HTR-8/SVneo (cell line): Measurements from ENCODE around the gene EIF3K.

Source experiments
- DNase-seq: peaks from one replicate; pipeline ENCODE4 v3.0.0; 2011; ENCODE audit warnings: low spot score, mixed read lengths; ENCODE audit not compliant: insufficient read length
- FAIRE-seq: peaks from 2 replicates; lab custom pipeline; 2011; peaks lifted over from hg19 to GRCh38; lab: Jason Lieb, UNC

EIF3K gene

GRCh38 chr19:38682195-38682867 is 63.3 kb downstream of the EIF3K start:
- FAIRE-seq (no peak), DNase-seq (no peak)

DNA sequence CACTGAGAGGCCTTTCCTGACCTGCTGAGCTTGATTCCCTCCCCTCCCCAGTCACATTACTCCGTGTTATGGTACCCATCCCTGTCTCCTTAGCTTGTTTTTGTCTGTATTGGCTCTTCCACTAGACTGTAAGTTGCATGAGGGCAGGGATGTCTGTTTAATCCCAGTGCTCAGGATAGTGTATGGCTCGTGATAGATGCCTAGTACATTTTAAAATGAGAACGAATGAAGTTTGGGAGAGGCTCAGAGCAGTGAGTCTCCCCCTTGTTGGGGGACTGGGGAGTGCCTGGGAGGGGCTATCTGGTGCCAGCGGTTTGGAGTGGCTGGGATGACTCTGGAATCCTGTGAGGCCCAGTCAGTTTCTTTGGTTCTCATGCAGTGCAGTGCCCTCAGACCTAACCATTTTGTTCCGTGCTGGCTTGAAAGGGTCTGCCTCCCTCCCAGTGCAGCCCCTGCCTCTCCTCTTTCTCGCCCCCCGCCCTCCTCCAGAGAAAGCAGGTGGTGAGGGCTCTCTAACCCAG is 63.9 kb downstream of the EIF3K start:
- DNase-seq (no peak), FAIRE-seq (no peak)

DNA sequence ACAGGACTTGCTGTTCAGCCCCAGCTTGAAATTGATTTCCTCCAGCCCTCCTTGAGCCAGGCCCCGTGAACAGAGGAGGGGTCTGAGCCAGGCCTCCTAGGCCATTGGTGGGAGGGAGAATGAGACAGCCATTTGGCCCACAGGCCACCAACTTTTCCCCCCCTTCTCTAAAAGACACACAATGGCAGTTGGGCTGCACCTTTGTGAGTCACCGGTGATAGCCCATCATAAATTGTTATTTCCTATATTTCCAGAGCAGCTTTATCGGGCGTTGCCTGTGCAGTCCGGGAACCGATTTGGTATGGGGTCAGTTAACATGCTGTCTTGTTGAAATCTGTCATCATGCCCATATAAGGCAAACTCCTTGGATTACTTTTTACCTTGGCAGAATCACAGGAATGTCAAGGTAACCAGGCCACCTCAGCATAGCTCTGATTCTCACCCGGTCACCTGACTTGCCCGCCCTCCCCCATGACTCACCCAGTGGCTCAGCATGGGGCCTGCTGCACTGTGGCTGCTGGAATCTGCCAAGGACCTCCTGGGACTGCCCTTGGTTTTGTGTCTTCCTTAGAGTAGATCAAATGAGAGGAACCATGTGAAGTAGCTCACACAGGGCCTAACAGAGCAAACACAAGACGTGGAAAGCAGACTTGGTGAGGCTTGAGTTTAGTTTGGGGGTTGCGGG is 64.5 kb downstream of the EIF3K start:
- FAIRE-seq (peak; percentile 62), DNase-seq (peak; percentile 80)

DNA sequence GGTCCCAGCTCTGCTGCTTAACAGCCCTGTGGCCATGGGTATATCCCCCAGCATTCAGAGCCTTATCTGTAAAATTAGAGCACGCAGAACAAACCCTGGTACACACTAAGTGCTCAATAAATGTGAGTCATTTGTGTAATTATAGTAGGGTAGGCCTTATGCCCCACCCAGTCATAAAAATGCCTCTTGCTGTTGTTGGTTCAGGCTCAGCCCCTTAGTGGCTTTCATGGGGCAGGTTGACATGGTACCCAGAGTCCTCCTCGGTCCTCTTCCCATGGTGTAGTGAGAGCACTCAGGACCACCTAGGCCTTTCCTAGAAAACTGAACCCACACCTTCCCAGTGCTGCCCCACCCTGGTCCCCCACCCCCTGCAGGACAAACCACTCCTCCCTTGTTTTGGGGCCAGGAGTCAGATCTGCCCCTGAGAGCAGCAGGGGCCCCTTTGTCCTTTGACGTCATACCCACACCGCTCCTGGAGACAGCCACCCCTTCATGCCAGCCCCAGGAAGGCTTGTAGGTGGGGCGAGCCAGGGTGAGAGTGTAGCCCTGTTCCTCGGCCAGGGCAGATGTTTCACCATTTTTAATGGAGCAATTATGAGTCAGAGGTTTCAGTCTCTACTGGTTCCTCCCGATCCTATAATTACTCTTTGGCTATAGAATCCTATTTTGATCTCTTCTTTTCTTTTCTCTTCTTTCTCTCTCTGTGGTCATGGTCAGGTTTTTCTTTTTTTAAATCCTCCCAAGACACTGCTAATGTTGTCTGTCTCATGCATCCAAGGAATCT is 65.3 kb downstream of the EIF3K start:
- FAIRE-seq (no peak), DNase-seq (peak; percentile 84)

- no peak for FAIRE-seq
- DNase-seq: no peak
Observed at GRCh38 chr19:38684862-38685665, 66.1 kb downstream of the EIF3K start.

DNA sequence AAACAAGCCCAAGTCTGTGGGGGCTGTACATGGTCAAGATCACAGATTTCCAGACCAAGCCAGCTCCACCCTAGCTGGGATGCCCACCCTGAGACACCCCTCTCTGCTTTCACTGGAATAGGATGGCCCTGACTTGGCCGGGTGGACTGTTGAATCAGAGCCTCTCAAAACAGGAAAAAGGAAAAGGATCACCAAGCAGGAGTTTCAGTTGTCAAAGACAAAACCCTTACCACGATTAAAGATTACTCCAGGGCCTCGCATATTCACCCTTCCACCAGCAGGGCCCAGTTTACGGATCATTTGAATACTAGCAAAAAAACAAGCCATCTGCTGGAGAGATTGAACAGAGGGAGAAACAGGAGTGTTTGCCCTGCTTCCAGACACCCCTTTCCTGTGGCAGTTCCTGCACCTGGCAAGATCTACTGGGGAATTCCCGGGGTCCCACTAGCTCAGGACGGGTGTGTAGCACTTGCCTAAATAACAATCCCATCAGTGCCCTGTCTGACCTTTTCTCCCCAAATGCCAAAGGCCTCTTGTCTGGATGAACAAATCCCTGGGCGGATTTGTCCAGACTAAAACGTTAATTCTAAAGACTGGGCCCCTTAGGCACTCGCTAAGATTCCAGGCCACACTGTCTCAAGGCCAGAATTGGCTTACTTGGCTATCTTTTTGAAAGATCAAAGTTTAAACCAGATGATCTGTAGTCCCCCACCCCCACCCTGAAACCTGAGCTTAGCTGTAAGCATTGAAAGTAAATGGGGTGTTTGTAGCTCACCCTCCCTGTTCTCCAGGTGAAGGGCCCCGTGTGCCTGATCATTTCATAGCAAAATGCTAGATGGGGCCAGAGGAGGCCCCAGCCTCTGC is 66.9 kb downstream of the EIF3K start:
- DNase-seq: no peak
- FAIRE-seq: no peak

- DNase-seq (no peak), FAIRE-seq (no peak)
Observed at GRCh38 chr19:38686530-38686888, 67.5 kb downstream of the EIF3K start.
